Psoas muscle (tissue), 8 donors: ENCODE results near the gene ADAMTSL1. TPM values are rescaled to one million over a fixed set of nuclear protein-coding genes. Genes with fewer than 3 reads are reported as not detected.

Experiments
- ATAC-seq, 4 donors: fragments of 200-7000 bp; cut with Tn5 transposase; one replicate each; pipeline ENCODE4 v1.9.1; 2020; ENCODE audit warnings: moderate library complexity in 3 of 4, mild to moderate bottlenecking in 2 of 4
- DNase-seq, 2 donors: peaks; one replicate each; pipeline ENCODE4 v3.0.0-alpha.2; 2020
- H3K27ac ChIP-seq: fragments of 200-600 bp; one replicate; pipeline ENCODE4 v1.8.0; 2022
- H3K27me3 ChIP-seq, 3 donors: fragments of 200-600 bp in 1 of 3; one replicate each; pipeline versions ENCODE4 v1.6.1 to v1.8.0; 2013 to 2022; ENCODE audit warnings: low read length in 2 of 3, mild to moderate bottlenecking in 2 of 3, moderate library complexity in 1 of 3; ENCODE audit not compliant: insufficient read depth in 3 of 3
- H3K36me3 ChIP-seq, 2 donors: fragments of 200-600 bp in 1 of 2; one replicate each; pipeline versions ENCODE4 v1.6.1 to v1.8.0; 2013 to 2022; ENCODE audit warnings: low read depth in 1 of 2, mild to moderate bottlenecking in 1 of 2, moderate library complexity in 1 of 2; ENCODE audit not compliant: insufficient read depth in 1 of 2
- H3K4me1 ChIP-seq: fragments of 200-600 bp; one replicate; pipeline ENCODE4 v1.8.0; 2022
- H3K4me3 ChIP-seq: fragments of 200-600 bp; one replicate; pipeline ENCODE4 v1.8.0; 2022; ENCODE audit warnings: mild to moderate bottlenecking
- H3K9me3 ChIP-seq: fragments of 200-600 bp; one replicate; pipeline ENCODE4 v1.8.0; 2022
- WGBS, 3 donors: extraction: QIAGEN DNeasy Blood & Tissue Kit; methylation state at CpG; one replicate each; pipeline versions ENCODE4 v1.1.6 to v1.1.7; 2013; 5-methylcytosine and 5-hydroxymethylcytosine counted together
- intact Hi-C, 2 donors: fragments of 100-400 bp; cut with DNase I; formaldehyde crosslinking; loops; one replicate each; pipeline versions ENCODE4 v1.11.0 to v1.14.2; 2022
- polyA plus RNA-seq, 3 donors: library from polyadenylated mRNA; stranded (reverse); fragments of 200-250 nt; gene quantifications; one replicate each; pipeline ENCODE4 v1.2.3, GENCODE V29; 2013
- total RNA-seq, 4 donors: library from RNA; stranded (reverse); fragmentation: NEBNext Ultra II Directional in 2 of 4; extraction: Animal tissue kit (Norgen Biotek cat#: 25700) in 2 of 4; gene quantifications; one replicate each; pipeline versions ENCODE4 v1.2.1 to v1.2.4, GENCODE V29; 2021 to 2023
- TF ChIP-seq, protein P1 (sequence below): fragments of 200-600 bp; IDR thresholded peaks from one replicate; pipeline ENCODE4 v1.8.0; 2022; ENCODE audit warnings: antibody characterized with exemption
- donor health status: healthy with polysubstance abuse.
- donor health status: DM: no; HTN: no; CAD: no; lungs with moderate emphysema.
- donor health status: Bipolar disorder and iron deficiency.
- donor health status: healthy.
- donor health status: DM: yes; HTN: yes; CAD: no.
- donor health status: DM: no; HTN: no; CAD: no.
- donor health status: DM: no; HTN: no; CAD: no.
- donor health status: DM: yes; HTN: yes; CAD: no.

Gene ADAMTSL1
- total and polyA plus RNA-seq, 7 donors = 0.08 to 0.57 (median 0.28) TPM

DNA sequence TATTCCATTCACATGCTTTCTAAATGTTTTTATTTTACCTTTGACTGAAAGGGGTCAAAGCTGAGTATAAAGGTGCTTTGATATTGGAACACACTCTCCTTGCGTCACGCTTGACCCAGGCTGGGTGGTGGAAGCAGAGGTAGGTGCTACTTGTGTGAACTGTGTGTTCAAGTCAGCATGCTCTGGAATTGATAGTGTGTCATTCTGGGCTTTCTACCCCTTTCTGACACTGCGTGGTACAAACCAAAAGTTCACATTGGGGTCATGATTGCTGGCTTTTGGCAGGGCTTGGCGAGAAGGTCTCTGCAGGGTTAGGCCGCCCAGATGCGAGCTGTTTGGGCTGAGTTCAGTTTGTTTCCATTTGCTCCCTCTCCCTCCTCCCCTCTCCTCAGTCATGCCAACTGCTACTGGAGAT lies 131.8 kb downstream of the ADAMTSL1 start:
- H3K27ac ChIP-seq = no peak overlapping the region
- TF ChIP-seq, protein P1, sequence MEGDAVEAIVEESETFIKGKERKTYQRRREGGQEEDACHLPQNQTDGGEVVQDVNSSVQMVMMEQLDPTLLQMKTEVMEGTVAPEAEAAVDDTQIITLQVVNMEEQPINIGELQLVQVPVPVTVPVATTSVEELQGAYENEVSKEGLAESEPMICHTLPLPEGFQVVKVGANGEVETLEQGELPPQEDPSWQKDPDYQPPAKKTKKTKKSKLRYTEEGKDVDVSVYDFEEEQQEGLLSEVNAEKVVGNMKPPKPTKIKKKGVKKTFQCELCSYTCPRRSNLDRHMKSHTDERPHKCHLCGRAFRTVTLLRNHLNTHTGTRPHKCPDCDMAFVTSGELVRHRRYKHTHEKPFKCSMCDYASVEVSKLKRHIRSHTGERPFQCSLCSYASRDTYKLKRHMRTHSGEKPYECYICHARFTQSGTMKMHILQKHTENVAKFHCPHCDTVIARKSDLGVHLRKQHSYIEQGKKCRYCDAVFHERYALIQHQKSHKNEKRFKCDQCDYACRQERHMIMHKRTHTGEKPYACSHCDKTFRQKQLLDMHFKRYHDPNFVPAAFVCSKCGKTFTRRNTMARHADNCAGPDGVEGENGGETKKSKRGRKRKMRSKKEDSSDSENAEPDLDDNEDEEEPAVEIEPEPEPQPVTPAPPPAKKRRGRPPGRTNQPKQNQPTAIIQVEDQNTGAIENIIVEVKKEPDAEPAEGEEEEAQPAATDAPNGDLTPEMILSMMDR = no peak
- H3K36me3 ChIP-seq = no peaks in the 10 kb centered on the region
- H3K4me3 ChIP-seq = no peak overlapping the region
- 36 to 44% (median 38%) methylated on average over 6 of the region's 6 CpGs for WGBS, 3 donors
- H3K4me1 ChIP-seq = no peaks in the 10 kb centered on the region
- peak; percentile 21 to 62 for DNase-seq
- intact Hi-C loops = no loop called here
- ATAC-seq = peak in 2 of 4 donors; percentile 28 to 69
- H3K27me3 ChIP-seq = no peaks in the 10 kb centered on the region
- no peaks in the 10 kb centered on the region for H3K9me3 ChIP-seq

DNA sequence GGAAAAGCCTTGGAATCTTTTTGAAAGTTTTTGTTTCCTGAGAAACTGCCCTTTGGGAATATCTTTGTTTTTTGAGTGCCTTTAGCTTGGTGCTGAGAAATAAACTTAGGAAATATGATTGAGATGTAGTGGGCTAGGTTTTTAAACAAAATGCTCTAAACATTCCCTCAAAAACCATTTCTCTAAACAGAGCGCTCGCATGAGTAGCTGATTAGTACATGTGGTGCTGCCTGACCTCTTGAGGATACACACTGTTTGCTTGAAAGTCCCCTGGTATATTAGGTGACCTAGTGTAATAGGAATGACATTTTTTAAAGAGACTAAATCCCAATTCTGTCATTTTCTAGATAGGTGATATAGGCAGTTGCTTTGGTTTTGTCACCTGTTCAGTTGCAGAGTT lies 132.3 kb downstream of the ADAMTSL1 start:
- H3K27ac ChIP-seq = no peak overlapping the region
- no peaks in the 10 kb centered on the region for H3K9me3 ChIP-seq
- no peaks in the 10 kb centered on the region for H3K4me1 ChIP-seq
- DNase-seq = no peak
- no peaks in the 10 kb centered on the region for H3K27me3 ChIP-seq
- no peaks in the 10 kb centered on the region for H3K36me3 ChIP-seq
- 45 to 73% (median 54%) methylated on average over 2 of the region's 2 CpGs for WGBS, 3 donors
- intact Hi-C loops = no loop called here
- ATAC-seq = peak in 1 of 4 donors; percentile 43
- no peak overlapping the region for H3K4me3 ChIP-seq
- TF ChIP-seq, protein P1 = no peak

DNA sequence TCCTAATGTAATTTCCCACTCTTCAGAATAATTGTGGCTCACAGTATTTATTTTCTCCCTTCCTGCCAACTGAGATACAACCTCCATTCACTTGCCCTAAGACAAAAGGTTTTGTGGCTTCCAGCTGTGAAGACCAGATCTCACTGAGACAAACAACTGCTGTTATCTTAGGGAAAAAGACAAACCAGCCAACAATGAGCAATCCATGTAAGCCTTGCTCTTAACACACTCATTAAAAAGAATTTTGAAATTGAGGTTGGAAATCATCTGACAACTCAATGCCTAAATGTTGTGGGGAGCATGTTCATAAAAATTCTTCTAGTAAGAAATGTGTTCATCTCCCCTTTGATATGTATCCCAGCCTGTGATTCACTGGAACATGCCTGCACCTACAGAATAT lies 132.9 kb downstream of the ADAMTSL1 start:
- H3K27ac ChIP-seq = no peak overlapping the region
- intact Hi-C loops = no loop called here
- no peak for ATAC-seq

DNA sequence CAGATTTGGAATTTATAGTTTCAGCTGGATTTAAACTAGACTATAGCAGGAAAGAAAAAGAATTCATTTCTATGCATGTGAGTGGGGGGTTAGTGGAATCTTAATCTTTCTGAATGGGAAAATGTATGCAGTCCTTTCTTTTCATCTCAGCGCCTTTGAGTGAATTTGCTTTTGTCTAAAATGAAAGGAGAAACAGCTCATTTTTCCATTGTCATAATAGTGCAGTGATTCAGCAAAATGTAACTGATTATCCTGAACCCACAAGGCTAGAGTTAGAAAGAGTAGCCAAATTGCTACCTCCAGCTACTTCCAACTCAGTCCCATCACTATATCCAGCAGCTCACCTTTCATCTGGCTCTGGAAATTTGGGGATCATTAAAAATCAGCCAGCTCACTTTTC lies 134.4 kb downstream of the ADAMTSL1 start:
- intact Hi-C loops = no loop called here
- ATAC-seq (no peak), DNase-seq (no peak)
- WGBS, 3 donors = 90 to 100% (median 96%) methylated on average over 1 of the region's 1 CpG
- H3K36me3 ChIP-seq = no peaks in the 10 kb centered on the region
- no peak overlapping the region for H3K4me3 ChIP-seq
- H3K4me1 ChIP-seq = no peaks in the 10 kb centered on the region
- H3K27ac ChIP-seq = no peak overlapping the region
- no peaks in the 10 kb centered on the region for H3K9me3 ChIP-seq
- H3K27me3 ChIP-seq = no peaks in the 10 kb centered on the region
- TF ChIP-seq, protein P1 = no peak

More for the DNA sequence above, 132.9 kb downstream of the ADAMTSL1 start:
- no peak for DNase-seq
- no peaks in the 10 kb centered on the region for H3K36me3 ChIP-seq
- no peaks in the 10 kb centered on the region for H3K4me1 ChIP-seq
- TF ChIP-seq, protein P1 = no peak
- no peak overlapping the region for H3K4me3 ChIP-seq
- no peaks in the 10 kb centered on the region for H3K9me3 ChIP-seq
- no peaks in the 10 kb centered on the region for H3K27me3 ChIP-seq

DNA sequence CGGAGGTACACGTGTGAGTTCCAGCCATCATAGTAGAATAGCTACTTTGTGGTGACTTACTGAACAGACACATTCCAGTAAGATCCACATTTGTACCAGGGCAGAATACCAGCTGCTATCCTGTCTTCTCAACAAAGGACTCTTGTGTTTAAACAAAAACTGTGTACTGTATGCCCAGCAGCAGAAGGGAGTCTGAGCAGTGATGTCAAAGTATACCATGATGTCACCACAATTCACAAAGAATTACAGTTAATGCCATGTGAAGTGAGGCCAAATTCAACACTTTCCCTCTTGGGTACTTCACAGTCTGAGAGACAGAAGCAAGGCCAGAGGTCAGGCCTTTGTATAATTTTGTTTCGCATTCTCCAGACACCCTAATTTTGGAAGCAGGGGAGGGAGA lies 137.0 kb downstream of the ADAMTSL1 start:
- H3K36me3 ChIP-seq = no peaks in the 10 kb centered on the region
- WGBS, 3 donors = 30 to 61% (median 47%) methylated on average over 3 of the region's 3 CpGs
- peaks cover 0 to 2% (median 0%) of the 10 kb centered on the region in 3 donors for H3K27me3 ChIP-seq
- no peak for ATAC-seq
- H3K4me3 ChIP-seq = no peak overlapping the region
- TF ChIP-seq, protein P1 = no peak
- H3K9me3 ChIP-seq = no peaks in the 10 kb centered on the region
- no peak overlapping the region for H3K27ac ChIP-seq
- no peak for DNase-seq
- H3K4me1 ChIP-seq = no peaks in the 10 kb centered on the region
- intact Hi-C loops = no loop called here
